HG03439 (cell line): Measurements from ENCODE around the gene SRMS.

ENCODE experiments used
- ATAC-seq: cut with Tn5 transposase; IDR thresholded peaks from one replicate; pipeline ENCODE4 v1.9.1; 2021; ENCODE audit warnings: mild to moderate bottlenecking, moderate library complexity; ENCODE audit not compliant: unreplicated experiment

The SRMS gene

GRCh38 chr20:63553933-63554290 lies 6.4 kb upstream of the SRMS start, which contains the start of gene FNDC11:
FNDC11 (plus strand) TSS chr20:63554159; CDS start chr20:63555664, 1,505 bp downstream.
- no peak for ATAC-seq

- ATAC-seq: peak; percentile 40
These were observed 5.8 kb upstream of the SRMS start for GRCh38 chr20:63553251-63553932.

GRCh38 chr20:63552481-63553249 lies 5.1 kb upstream of the SRMS start:
- peak; percentile 17 for ATAC-seq

- ATAC-seq: no peak
These were observed 3.5 kb upstream of the SRMS start for GRCh38 chr20:63551068-63551467.

GRCh38 chr20:63549679-63550282 lies 2.2 kb upstream of the SRMS start:
- no peak for ATAC-seq

GRCh38 chr20:63549019-63549418 lies 1.5 kb upstream of the SRMS start:
- no peak for ATAC-seq

- no peak for ATAC-seq
These were observed 993 bp upstream of the SRMS start for GRCh38 chr20:63548542-63548941.

GRCh38 chr20:63546956-63547724 lies 409 bp downstream of the SRMS start:
- ATAC-seq: no peak

- no peak for ATAC-seq
These were observed 1.1 kb downstream of the SRMS start for GRCh38 chr20:63546256-63546955.

- ATAC-seq: no peak
These were observed 1.7 kb downstream of the SRMS start for GRCh38 chr20:63545814-63546213.

GRCh38 chr20:63544958-63545516 lies 2.5 kb downstream of the SRMS start:
- no peak for ATAC-seq

- ATAC-seq: no peak
These were observed 3.1 kb downstream of the SRMS start for GRCh38 chr20:63544241-63544957.

GRCh38 chr20:63543733-63544132 lies 3.8 kb downstream of the SRMS start:
- ATAC-seq: no peak

GRCh38 chr20:63543131-63543530 lies 4.4 kb downstream of the SRMS start:
- ATAC-seq: no peak

- no peak for ATAC-seq
These were observed 4.9 kb downstream of the SRMS start for GRCh38 chr20:63542696-63543095.

- ATAC-seq: no peak
These were observed 5.5 kb downstream of the SRMS start for GRCh38 chr20:63542031-63542559.

- ATAC-seq: no peak
These were observed 6.2 kb downstream of the SRMS start for GRCh38 chr20:63541371-63541770.

GRCh38 chr20:63540417-63541186 lies 6.9 kb downstream of the SRMS start:
- no peak for ATAC-seq
